NCI-H748 (cell line): ENCODE measurements around the gene PSMD13.
A peak's percentile ranks its signal among the peaks of the same experiment; 100 is the strongest.

Experiments used
- DNase-seq: peaks from one replicate; lab custom pipeline; 2025; ENCODE audit not compliant: unreplicated experiment; lab: John Stamatoyannopoulos, UW

PSMD13 gene

GRCh38 chr11:285894-286220 lies 49.1 kb downstream of the PSMD13 start:
- DNase-seq, result no peak

- DNase-seq, result peak; percentile 28
These were observed 50.4 kb downstream of the PSMD13 start for GRCh38 chr11:286977-287820.

GRCh38 chr11:287821-288477 lies 51.2 kb downstream of the PSMD13 start:
- no peak for DNase-seq

GRCh38 chr11:288478-289397 lies 52.0 kb downstream of the PSMD13 start, which contains the start of gene PGGHG:
Gene PGGHG, plus strand, starts transcription at chr11:289126. Its CDS starts 691 bp downstream, at chr11:289817.
- peak; percentile 62 for DNase-seq

GRCh38 chr11:289398-289711 lies 52.6 kb downstream of the PSMD13 start:
- DNase-seq, result no peak

GRCh38 chr11:289712-290620 lies 53.2 kb downstream of the PSMD13 start:
- DNase-seq, result no peak

- no peak for DNase-seq
These were observed 54.0 kb downstream of the PSMD13 start for GRCh38 chr11:290621-291231.

- DNase-seq, result no peak
These were observed 54.8 kb downstream of the PSMD13 start for GRCh38 chr11:291281-292210.

- DNase-seq, result no peak
These were observed 55.7 kb downstream of the PSMD13 start for GRCh38 chr11:292211-293121.

GRCh38 chr11:293271-293851 lies 56.6 kb downstream of the PSMD13 start:
- no peak for DNase-seq

- DNase-seq, result no peak
These were observed 57.3 kb downstream of the PSMD13 start for GRCh38 chr11:293852-294661.

- no peak for DNase-seq
These were observed 58.0 kb downstream of the PSMD13 start for GRCh38 chr11:294780-295179.

- DNase-seq, result no peak
These were observed 58.8 kb downstream of the PSMD13 start for GRCh38 chr11:295351-296170.

GRCh38 chr11:296171-297050 lies 59.6 kb downstream of the PSMD13 start:
- DNase-seq, result no peak

GRCh38 chr11:297051-297585 lies 60.3 kb downstream of the PSMD13 start:
- DNase-seq, result no peak
